GM12878 (cell line): ENCODE data around the gene FRZB. TPM values are rescaled to one million over a fixed set of nuclear protein-coding genes. Genes with fewer than 3 reads are reported as not detected.

Experiments used
- ATAC-seq: fragments of 200-7000 bp; cut with Tn5 transposase; 3 replicates; pipeline ENCODE4 v1.9.1; 2020; ENCODE audit warnings: mild to moderate bottlenecking, moderate library complexity
- BruUV-seq: library from RNA; stranded (reverse); fragments of 400-500 nt; replicated peaks from 2 replicates; lab custom pipeline; 2021; lab: Mats Ljungman, UMichigan
- CTCF ChIA-PET: fragments of 300-600 bp; sonication (Branson Sonifier 250); formaldehyde crosslinking; extraction: SDS; loops from one replicate; lab custom pipeline; 2021; ENCODE audit warnings: inconsistent platforms; lab: Yijun Ruan, JAX
- POLR2A ChIA-PET: fragments of 350-600 bp; formaldehyde crosslinking; extraction: SDS; loops from one replicate; lab custom pipeline; 2021; ENCODE audit warnings: inconsistent platforms; lab: Charles Lee
- RAD21 ChIA-PET: fragments of 300-600 bp; sonication (Branson Sonifier 250); formaldehyde crosslinking; loops from one replicate; lab custom pipeline; 2023; ENCODE audit warnings: antibody characterized with exemption; ENCODE audit not compliant: unreplicated experiment; lab: Charles Lee
- SMC1A ChIA-PET: fragments of 300-600 bp; sonication (Branson Sonifier 250); formaldehyde crosslinking; loops from one replicate; lab custom pipeline; 2023; ENCODE audit not compliant: unreplicated experiment, uncharacterized antibody; lab: Charles Lee
- DNase-seq: peaks from one replicate; pipeline ENCODE4 v3.0.0-alpha.2; 2011; ENCODE audit warnings: low read depth, low spot score
- FAIRE-seq: peaks from 3 replicates; lab custom pipeline; 2011; peaks lifted over from hg19 to GRCh38; lab: Jason Lieb, UNC
- H2AFZ ChIP-seq: 2 replicates; pipeline ENCODE4 v1.6.0; 2011; ENCODE audit warnings: low read depth, low read length, control low read depth; ENCODE audit not compliant: control insufficient read depth
- H3K27ac ChIP-seq: 2 replicates; pipeline ENCODE4 v1.5.1; 2011; ENCODE audit warnings: control low read depth; ENCODE audit not compliant: control insufficient read depth, insufficient read depth
- H3K27me3 ChIP-seq, 2 experiments: replicated peaks in 1 of 2; 2 replicates each; pipeline versions ENCODE4 v1.6.0 to v1.6.1; 2011; ENCODE audit warnings: low read length in 1 of 2; ENCODE audit not compliant: control insufficient read depth in 2 of 2, insufficient read depth in 2 of 2
- H3K36me3 ChIP-seq, 2 experiments: 2 replicates each; pipeline ENCODE4 v1.5.1; 2011; ENCODE audit warnings: low read length in 1 of 2; ENCODE audit not compliant: control insufficient read depth in 2 of 2, insufficient read depth in 2 of 2
- H3K4me1 ChIP-seq: 2 replicates; pipeline ENCODE4 v1.6.1; 2011; ENCODE audit warnings: mild to moderate bottlenecking, low read length, moderate library complexity, mixed read lengths; ENCODE audit not compliant: control insufficient read depth, insufficient read depth
- H3K4me2 ChIP-seq: 2 replicates; pipeline ENCODE4 v1.6.0; 2011; ENCODE audit warnings: control low read depth; ENCODE audit not compliant: control insufficient read depth, insufficient read depth
- H3K4me3 ChIP-seq: fragments of 200-600 bp; sonication (generic); 2 replicates; pipeline ENCODE4 v1.5.1; 2016
- H3K79me2 ChIP-seq: 2 replicates; pipeline ENCODE4 v1.6.0; 2011; ENCODE audit warnings: low read length; ENCODE audit not compliant: control insufficient read depth, insufficient read depth
- H3K9ac ChIP-seq: 2 replicates; pipeline ENCODE4 v1.8.0; 2011; ENCODE audit warnings: low read length, control low read depth, mixed read lengths; ENCODE audit not compliant: control insufficient read depth, insufficient read depth
- H3K9me3 ChIP-seq: replicated peaks from 3 replicates; pipeline ENCODE4 v1.5.1; 2011; ENCODE audit warnings: mild to moderate bottlenecking, low read length; ENCODE audit not compliant: control insufficient read depth, insufficient read depth
- H4K20me1 ChIP-seq: 2 replicates; pipeline ENCODE4 v1.6.0; 2011; ENCODE audit not compliant: control insufficient read depth, insufficient read depth
- CHD4 ChIP-seq: fragments of 200-600 bp; sonication (generic); IDR thresholded peaks from 2 replicates; pipeline ENCODE4 v1.6.1; 2016; ENCODE audit warnings: mild to moderate bottlenecking
- JUND ChIP-seq: IDR thresholded peaks from 2 replicates; pipeline ENCODE4 v1.6.1; 2012; ENCODE audit warnings: low read depth, mild to moderate bottlenecking, low read length, improper control_type of control experiment, moderate library complexity
- MTA3 ChIP-seq: IDR thresholded peaks from 2 replicates; pipeline ENCODE4 v1.6.1; 2012; ENCODE audit warnings: low read length, inconsistent platforms, borderline replicate concordance
- POLR2AphosphoS5 ChIP-seq: IDR thresholded peaks from 2 replicates; pipeline ENCODE4 v1.6.1; 2011; ENCODE audit warnings: mild to moderate bottlenecking, low read length, inconsistent platforms
- SIN3A ChIP-seq: IDR thresholded peaks from 2 replicates; pipeline ENCODE4 v1.6.1; 2012; ENCODE audit warnings: low read depth, low read length, improper control_type of control experiment
- SREBF1 ChIP-seq: IDR thresholded peaks from 2 replicates; pipeline ENCODE4 v1.6.1; 2012; ENCODE audit warnings: mild to moderate bottlenecking, low read length
- ZNF24 ChIP-seq: fragments of 450-650 bp; IDR thresholded peaks from 2 replicates; pipeline ENCODE4 v1.6.1; 2017; ENCODE audit warnings: antibody characterized with exemption, mild to moderate bottlenecking
- WGBS: methylation state at CpG from one replicate; pipeline ENCODE4 v1.1.6; 2016; ENCODE audit warnings: low lambda C conversion rate; ENCODE audit not compliant: insufficient replicate concordance, insufficient coverage; ENCODE audit errors: missing lambda C conversion rate; 5-methylcytosine and 5-hydroxymethylcytosine counted together
- in situ Hi-C: fragments of 300-500 bp; cut with MboI; formaldehyde crosslinking; loops from 9 replicates; pipeline ENCODE4 v1.14.3; 2018; ENCODE audit warnings: mixed read lengths
- intact Hi-C: fragments of 100-400 bp; cut with micrococcal nuclease; formaldehyde crosslinking; loops from one replicate; pipeline ENCODE4 v1.14.2; 2022; ENCODE audit not compliant: unreplicated experiment
- polyA plus RNA-seq, 11 experiments: library from polyadenylated mRNA; depleted of rRNA in 4 of 11; unstranded in 6 of 11; stranded (reverse) in 5 of 11; fragments of >200 nt; fragmentation: Nextera tagmentation in 4 of 11; fragmentation: Illumina TruSeq in 1 of 11; extraction: Ambion mirVana in 4 of 11; extraction: Trizol in 1 of 11; gene quantifications; 1 replicate in 1 of 11; 2 replicates in 10 of 11; pipeline versions ENCODE4 v1.2.1 to v1.2.3, GENCODE V29; 2011 to 2016; ENCODE audit warnings: inconsistent platforms in 2 of 11, missing spikeins in 2 of 11, low read depth in 1 of 11
- total RNA-seq, 4 experiments: library from RNA; depleted of rRNA in 3 of 4; stranded (reverse); fragments of >200 nt in 3 of 4; fragmentation: Illumina TruSeq in 1 of 4; extraction: Trizol in 1 of 4; gene quantifications; 2 replicates each; pipeline versions ENCODE4 v1.2.1 to v1.2.3, GENCODE V29; 2013 to 2021

FRZB gene
- total and polyA plus RNA-seq, 10 of the 15 experiments (the other 5 are each of a cell fraction or from before 2014, with no cell fraction given): 0.03 TPM; not detected in 9

- Histone ChIP-seq H3K4me3 (no peak overlapping the region), H3K27me3 (no peaks in the 10 kb centered on the region; a peak in 1 of 4 replicates), H4K20me1 (no peaks in the 10 kb centered on the region), H3K36me3 (no peaks in the 10 kb centered on the region), H3K4me1 (no peaks in the 10 kb centered on the region), H2AFZ (no peak overlapping the region), H3K9ac (no peak overlapping the region), H3K4me2 (no peak overlapping the region), H3K79me2 (no peaks in the 10 kb centered on the region), H3K9me3 (no peaks in the 10 kb centered on the region)
- ChIA-PET CTCF (no interaction called here), POLR2A (no interaction called here), SMC1A (no interaction called here), RAD21 (no interaction called here)
- no peak for ATAC-seq
- no peak for FAIRE-seq
- 61% methylated on average over 2 of the region's 2 CpGs for whole genome bisulfite sequencing
- BruUV-seq: no TSS peak
- in situ Hi-C loops: no loop called here
- no peak for TF ChIP-seq MTA3
- TF ChIP-seq, all 136 proteins: peak for 0
- intact Hi-C loops: no loop called here
- H3K27ac ChIP-seq: no peak overlapping the region
- DNase-seq: no peak
These were observed 11.1 kb downstream of the FRZB start for GRCh38 chr2:182855376-182855775.

GRCh38 chr2:182854375-182855105, 11.9 kb downstream of the FRZB start:
- Histone ChIP-seq H3K27me3 (no peaks in the 10 kb centered on the region; a peak in 1 of 4 replicates), H3K36me3 (no peaks in the 10 kb centered on the region), H3K79me2 (no peaks in the 10 kb centered on the region), H3K9me3 (no peaks in the 10 kb centered on the region), H2AFZ (no peak overlapping the region), H3K4me3 (no peak overlapping the region), H3K4me2 (no peak overlapping the region), H4K20me1 (no peaks in the 10 kb centered on the region), H3K4me1 (no peaks in the 10 kb centered on the region), H3K27ac (no peak overlapping the region), H3K9ac (no peak overlapping the region)
- in situ Hi-C loops (no loop called here), intact Hi-C loops (no loop called here)
- SMC1A ChIA-PET: no interaction called here
- ATAC-seq (no peak), DNase-seq (no peak), FAIRE-seq (no peak)
- CTCF ChIA-PET: no interaction called here
- POLR2A ChIA-PET: no interaction called here
- WGBS: 8% methylated on average over 5 of the region's 5 CpGs
- RAD21 ChIA-PET: no interaction called here
- BruUV-seq: no TSS peak
- TF ChIP-seq SIN3A (no peak), CHD4 (no peak), ZNF24 (no peak), SREBF1 (no peak), JUND (no peak), POLR2AphosphoS5 (no peak)
